ENCODE measurements around the gene SCAPER.
"Not testable (repeated sequence)": the region's sequence is repeated elsewhere in the genome, so short reads cannot be mapped to it uniquely, and the experiment has no call there.

SCAPER gene

GRCh38 chr15:76464247-76464646 lies 440.9 kb downstream of the SCAPER start:
- FAIRE-seq = no peak

GRCh38 chr15:76460871-76461270 lies 444.3 kb downstream of the SCAPER start:
- no peak for FAIRE-seq

GRCh38 chr15:76460347-76460746 lies 444.8 kb downstream of the SCAPER start:
- no peak for FAIRE-seq

GRCh38 chr15:76451540-76451939 lies 453.6 kb downstream of the SCAPER start:
- FAIRE-seq = no peak

- FAIRE-seq = no peak
Observed at GRCh38 chr15:76449455-76449854, 455.7 kb downstream of the SCAPER start.

GRCh38 chr15:76448755-76449154 lies 456.4 kb downstream of the SCAPER start:
- FAIRE-seq = no peak

GRCh38 chr15:76447728-76448441 lies 457.3 kb downstream of the SCAPER start:
- no peak for FAIRE-seq

GRCh38 chr15:76440441-76440840 lies 464.7 kb downstream of the SCAPER start:
- FAIRE-seq = no peak

GRCh38 chr15:76439542-76439941 lies 465.6 kb downstream of the SCAPER start:
- FAIRE-seq = no peak

GRCh38 chr15:76433798-76434400 lies 471.2 kb downstream of the SCAPER start:
- FAIRE-seq = no peak

GRCh38 chr15:76433036-76433435 lies 472.1 kb downstream of the SCAPER start:
- not testable (repeated sequence) for FAIRE-seq

GRCh38 chr15:76432604-76433003 lies 472.5 kb downstream of the SCAPER start:
- FAIRE-seq = no peak

GRCh38 chr15:76431971-76432370 lies 473.2 kb downstream of the SCAPER start:
- FAIRE-seq = no peak

GRCh38 chr15:76430711-76431110 lies 474.4 kb downstream of the SCAPER start:
- not testable (repeated sequence) for FAIRE-seq

- FAIRE-seq = no peak
Observed at GRCh38 chr15:76429661-76430060, 475.5 kb downstream of the SCAPER start.

GRCh38 chr15:76426941-76427340 lies 478.2 kb downstream of the SCAPER start:
- FAIRE-seq = no peak

- no peak for FAIRE-seq
Observed at GRCh38 chr15:76418352-76419140, 486.6 kb downstream of the SCAPER start.

- FAIRE-seq = no peak
Observed at GRCh38 chr15:76401285-76401684, 503.9 kb downstream of the SCAPER start.

GRCh38 chr15:76398317-76399104 lies 506.6 kb downstream of the SCAPER start:
- no peak for FAIRE-seq

GRCh38 chr15:76393614-76394013 lies 511.5 kb downstream of the SCAPER start:
- no peak for FAIRE-seq

- FAIRE-seq = no peak
Observed at GRCh38 chr15:76391847-76392246, 513.3 kb downstream of the SCAPER start.

GRCh38 chr15:76391309-76391708 lies 513.8 kb downstream of the SCAPER start:
- FAIRE-seq = no peak

GRCh38 chr15:76390571-76390970 lies 514.6 kb downstream of the SCAPER start:
- FAIRE-seq = no peak
